ENCODE data around the gene BCL11A. TPM values are rescaled to one million over a fixed set of nuclear protein-coding genes. Genes with fewer than 3 reads are reported as not detected.

BCL11A gene
- total RNA-seq, 2 experiments from 2014 or later = 0.45 to 0.54 TPM

GRCh38 chr2:60546756-60547420 is 6.6 kb downstream of the BCL11A start:
- POLR2A ChIA-PET = no interaction called here
- CTCF ChIA-PET = interaction anchor here (0.6 to 3.1 kb wide), 4 partner anchors 14 to 193 kb away, joined by 3 to 10 read pairs (median 3); no protein-coding TSS in a partner anchor

GRCh38 chr2:60544954-60545560 is 8.4 kb downstream of the BCL11A start:
- ChIA-PET POLR2A (no interaction called here), CTCF (interaction anchor here (1.1 to 3.1 kb wide), 2 partner anchors 15 to 37 kb away, joined by 4 to 10 read pairs; no protein-coding TSS in a partner anchor)
- Mint-ChIP-seq H3K27me3 (peaks cover 49% of the 10 kb centered on the region), H3K36me3 (ENCODE audit: low read depth) (no peaks in the 10 kb centered on the region), H3K4me1 (ENCODE audit: low read depth) (peaks cover 7% of the 10 kb centered on the region), H3K27ac (no peak overlapping the region), H3K9me3 (no peaks in the 10 kb centered on the region), H3K4me3 (no peak overlapping the region)
- TF ChIP-seq CTCF (IDR thresholded peaks at IDR 0.05) = no peak
- no peak for DNase-seq
- intact Hi-C loops (cut with micrococcal nuclease) = no loop called here
- no peak for ATAC-seq

More at GRCh38 chr2:60546756-60547420, 6.6 kb downstream of the BCL11A start:
- Mint-ChIP-seq H3K9me3 (no peaks in the 10 kb centered on the region), H3K27ac (no peak overlapping the region), H3K27me3 (peaks cover 57% of the 10 kb centered on the region), H3K36me3 (ENCODE audit: low read depth) (no peaks in the 10 kb centered on the region), H3K4me1 (ENCODE audit: low read depth) (peaks cover 15% of the 10 kb centered on the region), H3K4me3 (no peak overlapping the region)
- TF ChIP-seq CTCF (IDR thresholded peaks at IDR 0.05) = no peak
- no peak for ATAC-seq
- no peak for DNase-seq
- intact Hi-C loops (cut with micrococcal nuclease) = no loop called here

GRCh38 chr2:60544062-60544461 is 9.4 kb downstream of the BCL11A start:
- no peak overlapping the region for H3K27ac Mint-ChIP-seq
- DNase-seq = no peak
- no peak for ATAC-seq
- intact Hi-C loops (cut with micrococcal nuclease) = no loop called here
- ChIA-PET POLR2A (no interaction called here), CTCF (interaction anchor here (1.4 kb wide), 1 partner anchor 131 kb away, joined by 3 read pairs; no protein-coding TSS in a partner anchor)
- no peaks in the 10 kb centered on the region for H3K36me3 Mint-ChIP-seq (ENCODE audit: low read depth)
- no peaks in the 10 kb centered on the region for H3K9me3 Mint-ChIP-seq
- TF ChIP-seq CTCF (IDR thresholded peaks at IDR 0.05) = no peak
- peaks cover 43% of the 10 kb centered on the region for H3K27me3 Mint-ChIP-seq
- peaks cover 2% of the 10 kb centered on the region for H3K4me1 Mint-ChIP-seq (ENCODE audit: low read depth)
- no peak overlapping the region for H3K4me3 Mint-ChIP-seq

- Mint-ChIP-seq H3K9me3 (no peaks in the 10 kb centered on the region), H3K27ac (no peak overlapping the region), H3K4me3 (no peak overlapping the region), H3K36me3 (ENCODE audit: low read depth) (no peaks in the 10 kb centered on the region), H3K27me3 (peaks cover 23% of the 10 kb centered on the region), H3K4me1 (ENCODE audit: low read depth) (peaks cover 2% of the 10 kb centered on the region)
- ChIA-PET POLR2A (no interaction called here), CTCF (interaction anchor here (1.0 to 3.1 kb wide), 5 partner anchors 9 to 458 kb away, joined by 3 to 12 read pairs (median 4); no protein-coding TSS in a partner anchor)
- TF ChIP-seq CTCF (IDR thresholded peaks at IDR 0.05) = no peak
- DNase-seq (no peak), ATAC-seq (no peak)
- intact Hi-C loops (cut with micrococcal nuclease) = no loop called here
Measured at GRCh38 chr2:60541056-60541651, 12.3 kb downstream of the BCL11A start.

GRCh38 chr2:60540074-60540473 is 13.4 kb downstream of the BCL11A start:
- TF ChIP-seq CTCF (IDR thresholded peaks at IDR 0.05) = no peak
- Mint-ChIP-seq H3K9me3 (no peaks in the 10 kb centered on the region), H3K36me3 (ENCODE audit: low read depth) (no peaks in the 10 kb centered on the region), H3K4me3 (no peak overlapping the region), H3K4me1 (ENCODE audit: low read depth) (peaks cover 2% of the 10 kb centered on the region), H3K27me3 (peaks cover 15% of the 10 kb centered on the region), H3K27ac (no peak overlapping the region)
- intact Hi-C loops (cut with micrococcal nuclease) = no loop called here
- ATAC-seq = no peak
- CTCF ChIA-PET = interaction anchor here (3.1 kb wide), 1 partner anchor 21 kb away, joined by 12 read pairs; no protein-coding TSS in a partner anchor
- POLR2A ChIA-PET = no interaction called here
- DNase-seq = no peak
